ENCODE measurements around the gene TRIM9.
"Not testable (repeated sequence)": the region's sequence is repeated elsewhere in the genome, so short reads cannot be mapped to it uniquely, and the experiment has no call there.

Gene TRIM9

DNA sequence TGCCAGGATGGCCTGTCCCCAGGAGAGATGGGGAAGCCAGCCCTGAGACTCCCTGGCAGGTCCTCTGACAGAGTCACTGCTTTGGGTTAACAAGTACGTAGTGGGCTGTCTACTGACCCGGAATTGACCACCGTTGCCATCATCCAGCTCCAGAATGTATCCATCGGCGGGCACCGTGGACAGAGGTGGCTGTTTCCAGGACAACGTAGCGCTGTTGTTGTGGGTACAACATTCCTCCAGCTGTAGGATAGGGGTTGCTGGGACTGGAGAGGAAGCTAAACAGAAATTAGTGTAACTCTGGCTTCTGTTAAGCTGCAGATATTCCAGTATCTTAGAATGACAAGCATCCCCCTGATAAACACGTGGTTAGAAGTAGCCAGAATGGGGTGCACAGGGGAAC, 94.3 kb downstream of the TRIM9 start:
- Histone ChIP-seq H3K4me3 (no peak overlapping the region), H3K4me1 (no peaks in the 10 kb centered on the region), H3K27me3 (no peaks in the 10 kb centered on the region), H3K27ac (no peak overlapping the region), H3K36me3 (no peaks in the 10 kb centered on the region), H3K9ac (no peak overlapping the region), H3K9me3 (no peaks in the 10 kb centered on the region), H3K4me2 (no peak overlapping the region), H4K20me1 (no peaks in the 10 kb centered on the region)
- TF ChIP-seq Cebpa-rat (IDR thresholded peaks at IDR 0.05), result no peak

DNA sequence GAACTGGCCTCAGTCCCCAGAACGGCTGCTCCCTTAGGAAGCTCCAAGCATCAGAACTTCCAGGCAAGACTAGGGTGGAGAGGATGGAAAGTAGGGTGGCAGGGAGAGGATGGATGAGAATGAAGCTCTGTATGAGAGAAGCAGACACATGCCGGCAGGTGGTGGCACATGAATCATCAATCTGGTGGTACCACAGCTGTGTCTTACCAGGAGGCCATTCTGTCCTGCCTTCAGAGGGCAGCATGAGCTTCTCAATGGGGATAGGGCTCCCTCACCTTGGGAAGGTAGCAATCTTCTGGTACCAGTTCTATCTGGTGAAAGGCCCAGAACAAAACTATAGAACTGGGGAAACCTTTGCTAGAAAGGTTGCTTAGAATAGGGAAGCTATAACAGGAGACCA, 95.2 kb downstream of the TRIM9 start:
- Histone ChIP-seq H3K9me3 (no peaks in the 10 kb centered on the region), H3K4me1 (no peaks in the 10 kb centered on the region), H3K27me3 (no peaks in the 10 kb centered on the region), H4K20me1 (no peaks in the 10 kb centered on the region), H3K27ac (no peak overlapping the region), H3K4me3 (no peak overlapping the region), H3K4me2 (no peak overlapping the region), H3K36me3 (no peaks in the 10 kb centered on the region), H3K9ac (no peak overlapping the region)
- TF ChIP-seq Cebpa-rat (IDR thresholded peaks at IDR 0.05), result no peak

DNA sequence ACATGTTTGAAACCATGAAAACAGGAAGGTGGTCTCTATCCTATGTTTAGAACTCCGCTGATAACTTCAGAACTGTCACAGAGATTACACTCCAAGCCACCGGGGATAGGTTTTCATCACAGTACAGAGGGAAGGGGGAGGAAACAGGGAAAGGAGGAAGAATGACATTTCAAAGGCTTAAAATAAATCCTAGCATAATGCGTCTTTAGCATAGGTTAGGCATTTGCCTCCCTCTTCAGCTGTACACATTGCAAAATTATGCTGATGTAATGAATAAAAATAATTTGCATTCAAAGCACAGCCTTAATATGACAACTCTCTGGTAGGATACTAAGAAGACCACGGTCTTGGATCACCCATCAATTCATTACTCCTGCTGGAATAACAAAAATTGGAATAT, 96.3 kb downstream of the TRIM9 start:
- no peak for TF ChIP-seq Cebpa-rat (IDR thresholded peaks at IDR 0.05)
- H3K9ac ChIP-seq, result no peak overlapping the region
- no peak overlapping the region for H3K27ac ChIP-seq
- H3K4me1 ChIP-seq, result no peaks in the 10 kb centered on the region
- no peaks in the 10 kb centered on the region for H3K9me3 ChIP-seq
- no peak overlapping the region for H3K4me2 ChIP-seq
- H3K4me3 ChIP-seq, result no peak overlapping the region
- H4K20me1 ChIP-seq, result no peaks in the 10 kb centered on the region
- no peaks in the 10 kb centered on the region for H3K27me3 ChIP-seq
- no peaks in the 10 kb centered on the region for H3K36me3 ChIP-seq

- no peak overlapping the region for H3K4me3 ChIP-seq
- H3K9ac ChIP-seq, result no peak overlapping the region
- H3K4me2 ChIP-seq, result no peak overlapping the region
- no peaks in the 10 kb centered on the region for H3K27me3 ChIP-seq
- no peaks in the 10 kb centered on the region for H3K9me3 ChIP-seq
- no peak overlapping the region for H3K27ac ChIP-seq
- H4K20me1 ChIP-seq, result no peaks in the 10 kb centered on the region
- no peaks in the 10 kb centered on the region for H3K36me3 ChIP-seq
- H3K4me1 ChIP-seq, result no peaks in the 10 kb centered on the region
- no peak for TF ChIP-seq Cebpa-rat (IDR thresholded peaks at IDR 0.05)
These were observed 97.2 kb downstream of the TRIM9 start for GRCh38 chr14:50997712-50998111.

GRCh38 chr14:50994158-50994557, 100.7 kb downstream of the TRIM9 start:
- not testable (repeated sequence) for H4K20me1 ChIP-seq, H3K9ac ChIP-seq, H3K4me2 ChIP-seq, H3K4me3 ChIP-seq, H3K27ac ChIP-seq, H3K9me3 ChIP-seq, H3K36me3 ChIP-seq, H3K27me3 ChIP-seq, H3K4me1 ChIP-seq

GRCh38 chr14:50985859-50986331, 109.0 kb downstream of the TRIM9 start:
- H3K27ac ChIP-seq, result no peak overlapping the region
- no peak overlapping the region for H3K4me3 ChIP-seq
- no peaks in the 10 kb centered on the region for H3K36me3 ChIP-seq
- H3K4me1 ChIP-seq, result no peaks in the 10 kb centered on the region
- H3K9ac ChIP-seq, result no peak overlapping the region
- no peaks in the 10 kb centered on the region for H4K20me1 ChIP-seq
- TF ChIP-seq Cebpa-rat (IDR thresholded peaks at IDR 0.05), result no peak
- H3K4me2 ChIP-seq, result no peak overlapping the region
- H3K27me3 ChIP-seq, result no peaks in the 10 kb centered on the region
- H3K9me3 ChIP-seq, result no peaks in the 10 kb centered on the region

GRCh38 chr14:50985124-50985858, 109.6 kb downstream of the TRIM9 start:
- H3K27ac ChIP-seq, result no peak overlapping the region
- no peaks in the 10 kb centered on the region for H3K4me1 ChIP-seq
- H3K27me3 ChIP-seq, result no peaks in the 10 kb centered on the region
- no peak overlapping the region for H3K4me2 ChIP-seq
- no peaks in the 10 kb centered on the region for H3K36me3 ChIP-seq
- no peaks in the 10 kb centered on the region for H4K20me1 ChIP-seq
- no peaks in the 10 kb centered on the region for H3K9me3 ChIP-seq
- no peak overlapping the region for H3K4me3 ChIP-seq
- TF ChIP-seq Cebpa-rat (IDR thresholded peaks at IDR 0.05), result no peak
- no peak overlapping the region for H3K9ac ChIP-seq

DNA sequence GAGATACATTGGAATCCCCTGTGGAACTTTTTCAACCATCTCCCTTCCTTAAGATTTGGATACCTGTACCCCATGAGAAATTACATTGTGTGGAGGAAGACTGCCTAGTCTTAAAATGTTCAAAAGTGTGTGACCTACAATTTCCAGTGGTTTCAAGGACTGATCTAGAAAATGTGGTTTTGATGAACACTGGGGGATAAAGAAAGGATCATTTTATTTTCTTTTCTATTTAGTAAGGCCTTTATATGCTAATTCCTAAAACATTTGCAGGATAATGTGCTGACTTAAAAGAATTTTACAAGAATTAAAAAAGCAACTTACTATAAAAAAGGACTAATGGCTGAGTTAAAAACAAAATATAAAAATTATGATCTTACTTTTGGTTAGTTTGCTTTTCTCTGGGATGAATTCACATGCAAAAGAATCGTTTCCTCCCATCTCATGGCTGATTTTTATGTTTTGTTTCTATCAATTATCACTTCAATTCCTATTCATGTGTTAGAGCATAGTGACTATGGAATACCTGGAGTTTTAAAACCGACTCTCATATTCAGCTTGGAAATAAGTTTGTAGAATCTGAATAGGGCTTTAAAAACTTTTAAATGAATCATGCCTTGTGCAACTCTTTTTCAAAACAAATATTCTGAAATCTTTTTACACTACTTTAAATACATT, 110.7 kb downstream of the TRIM9 start:
- no peak overlapping the region for H3K4me3 ChIP-seq
- H3K27me3 ChIP-seq, result no peaks in the 10 kb centered on the region
- H3K4me2 ChIP-seq, result no peak overlapping the region
- H3K9me3 ChIP-seq, result no peaks in the 10 kb centered on the region
- TF ChIP-seq Cebpa-rat (IDR thresholded peaks at IDR 0.05), result no peak
- no peaks in the 10 kb centered on the region for H3K36me3 ChIP-seq
- no peaks in the 10 kb centered on the region for H3K4me1 ChIP-seq
- no peak overlapping the region for H3K9ac ChIP-seq
- no peak overlapping the region for H3K27ac ChIP-seq
- H4K20me1 ChIP-seq, result no peaks in the 10 kb centered on the region

DNA sequence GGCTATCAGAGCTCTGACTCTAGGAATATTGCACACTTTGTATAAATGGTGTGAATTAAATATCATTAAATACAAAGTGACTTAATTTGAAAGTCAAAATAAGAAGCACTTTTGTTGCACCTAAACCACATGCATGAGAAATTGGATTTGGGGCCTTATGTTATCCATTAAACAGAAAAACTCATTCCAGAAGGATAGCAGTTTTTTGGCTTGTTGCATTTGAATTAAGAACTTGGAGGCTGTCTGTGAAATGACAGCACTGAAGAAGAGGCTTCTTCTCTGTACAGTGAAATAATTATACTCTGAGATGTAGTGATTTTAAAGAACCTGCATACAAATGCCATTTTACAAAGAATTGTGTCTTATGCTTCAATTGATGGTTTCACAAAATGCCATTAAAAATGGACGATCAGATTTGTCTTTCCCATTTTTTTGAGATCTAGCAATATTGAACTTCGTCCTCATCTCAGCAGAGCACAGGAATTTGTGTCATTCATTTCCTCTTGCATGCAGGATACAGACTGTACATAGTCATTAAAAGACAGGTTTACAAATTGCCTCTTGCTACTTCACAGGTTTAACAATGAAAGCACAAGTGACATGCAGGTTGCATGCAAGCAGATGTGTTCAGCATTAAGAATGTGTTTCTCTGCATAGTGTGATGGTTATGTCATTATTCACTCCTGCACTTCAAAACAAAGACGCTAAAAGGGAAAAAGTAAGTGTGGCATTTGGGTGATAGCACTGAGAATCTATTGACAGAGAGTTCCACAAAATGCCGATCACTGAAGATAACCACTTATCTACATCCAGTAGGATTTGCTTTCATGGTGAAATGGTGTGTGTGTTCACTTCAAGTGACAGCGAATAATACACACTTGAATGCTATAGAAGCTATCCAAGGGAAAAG, 114.7 kb downstream of the TRIM9 start:
- Histone ChIP-seq H3K4me3 (no peak overlapping the region), H3K27me3 (no peaks in the 10 kb centered on the region), H3K9ac (no peak overlapping the region), H3K27ac (no peak overlapping the region), H3K36me3 (no peaks in the 10 kb centered on the region), H3K4me1 (no peaks in the 10 kb centered on the region), H3K4me2 (no peak overlapping the region), H4K20me1 (no peaks in the 10 kb centered on the region), H3K9me3 (no peaks in the 10 kb centered on the region)
- TF ChIP-seq Cebpa-rat (IDR thresholded peaks at IDR 0.05), result no peak

GRCh38 chr14:50978888-50979287, 116.0 kb downstream of the TRIM9 start:
- Histone ChIP-seq H3K9ac (no peak overlapping the region), H4K20me1 (no peaks in the 10 kb centered on the region), H3K4me1 (no peaks in the 10 kb centered on the region), H3K4me3 (no peak overlapping the region), H3K27ac (no peak overlapping the region), H3K27me3 (no peaks in the 10 kb centered on the region), H3K4me2 (no peak overlapping the region), H3K36me3 (no peaks in the 10 kb centered on the region), H3K9me3 (no peaks in the 10 kb centered on the region)
- TF ChIP-seq Cebpa-rat (IDR thresholded peaks at IDR 0.05), result no peak

Measured in BLaER1 (cell line).